Endodermal cell (in vitro differentiated cells): ENCODE measurements around the gene PALLD. TPM values are rescaled to one million over a fixed set of nuclear protein-coding genes. Genes with fewer than 3 reads are reported as not detected.

Experiments
- DNase-seq: peaks from one replicate; pipeline ENCODE4 v3.0.0-alpha.2; 2017
- H3K27ac ChIP-seq: 2 replicates; pipeline ENCODE4 v1.5.1; 2013; ENCODE audit warnings: mild to moderate bottlenecking, low read depth, low read length, moderate library complexity
- H3K27me3 ChIP-seq: 2 replicates; pipeline ENCODE4 v1.6.1; 2013; ENCODE audit warnings: mild to moderate bottlenecking, low read length, moderate library complexity; ENCODE audit not compliant: insufficient read depth, control insufficient read depth, poor library complexity, severe bottlenecking
- H3K36me3 ChIP-seq: 2 replicates; pipeline ENCODE4 v1.7.0; 2013; ENCODE audit warnings: mild to moderate bottlenecking, low read length, moderate library complexity; ENCODE audit not compliant: control insufficient read depth, insufficient read depth
- H3K4me1 ChIP-seq: one replicate; pipeline ENCODE4 v1.7.0; 2013; ENCODE audit warnings: low read length; ENCODE audit not compliant: control insufficient read depth, insufficient read depth
- H3K4me3 ChIP-seq: 2 replicates; pipeline ENCODE4 v1.5.1; 2013; ENCODE audit warnings: mild to moderate bottlenecking, low read length, moderate library complexity
- H3K9ac ChIP-seq: 2 replicates; pipeline ENCODE4 v1.6.1; 2013; ENCODE audit warnings: mild to moderate bottlenecking, low read length, moderate library complexity; ENCODE audit not compliant: poor library complexity, severe bottlenecking; ENCODE audit errors: extremely low read depth
- H3K9me3 ChIP-seq: 2 replicates; pipeline ENCODE4 v1.6.1; 2013; ENCODE audit warnings: mild to moderate bottlenecking, low read length, moderate library complexity; ENCODE audit not compliant: control insufficient read depth
- H3K27ac Mint-ChIP-seq: 2 replicates; pipeline ENCODE4 v1.8.0; 2020; ENCODE audit warnings: mixed read lengths
- H3K27me3 Mint-ChIP-seq: 2 replicates; pipeline ENCODE4 v1.8.0; 2021; ENCODE audit warnings: mild to moderate bottlenecking, mixed read lengths; ENCODE audit not compliant: insufficient read depth
- H3K36me3 Mint-ChIP-seq: 2 replicates; pipeline ENCODE4 v1.8.0; 2020; ENCODE audit warnings: low read depth, mixed read lengths
- H3K4me1 Mint-ChIP-seq: 2 replicates; pipeline ENCODE4 v1.8.0; 2020; ENCODE audit warnings: mixed read lengths
- H3K4me3 Mint-ChIP-seq: 2 replicates; pipeline ENCODE4 v1.8.0; 2020; ENCODE audit warnings: mild to moderate bottlenecking, moderate library complexity, mixed read lengths
- H3K9me3 Mint-ChIP-seq: 2 replicates; pipeline ENCODE4 v1.8.0; 2020; ENCODE audit warnings: mild to moderate bottlenecking, mixed read lengths
- WGBS, 2 experiments: methylation state at CpG; one replicate each; pipeline versions ENCODE4 v1.1.5 to v1.1.7; 2013; ENCODE audit warnings: missing lambda C conversion rate in 2 of 2, mixed read lengths in 1 of 2; ENCODE audit not compliant: insufficient coverage in 1 of 2, insufficient read length in 1 of 2; 5-methylcytosine and 5-hydroxymethylcytosine counted together
- total RNA-seq, 2 donors: library from RNA; stranded (reverse); fragmentation: NEBNext Ultra II Directional in 1 of 2; extraction: Animal tissue kit (Norgen Biotek cat#: 25700) in 1 of 2; gene quantifications; 2 replicates in 1 of 2; 3 replicates in 1 of 2; pipeline ENCODE4 v1.2.1, GENCODE V29; 2021
- TF ChIP-seq, protein P1 (sequence below): fragments of 200-600 bp; sonication (generic); conservative IDR thresholded peaks from 2 replicates; pipeline ENCODE4 v1.5.0; 2021; ENCODE audit warnings: antibody characterized with exemption, mild to moderate bottlenecking

Gene PALLD
- total RNA-seq, 2 donors from 2014 or later = 51.8 to 86.7 TPM

DNA sequence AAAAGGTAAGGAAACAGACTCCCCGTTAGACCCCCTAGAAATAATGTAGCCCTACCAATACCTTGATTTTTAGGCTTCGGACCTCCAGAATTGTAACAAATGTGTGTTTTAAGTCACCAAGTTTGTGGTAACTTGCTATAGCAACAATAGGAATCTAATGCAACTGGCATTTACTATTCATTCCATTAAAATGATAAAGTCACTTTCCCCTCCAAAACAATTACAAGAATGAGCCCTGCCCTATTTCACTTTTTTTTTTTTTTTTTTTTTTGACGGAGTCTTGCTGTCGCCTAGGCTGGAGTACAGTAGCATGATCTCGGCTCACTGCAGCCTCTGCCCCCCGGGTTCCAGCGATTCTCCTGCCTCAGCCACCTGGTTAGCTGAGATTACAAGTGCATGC, 13.0 kb upstream of the PALLD start:
- peaks cover 33% of the 10 kb centered on the region for H3K27me3 Mint-ChIP-seq
- Histone ChIP-seq H3K27me3 (peaks cover 38% of the 10 kb centered on the region), H3K27ac (no peak overlapping the region), H3K9me3 (no peaks in the 10 kb centered on the region), H3K36me3 (no peaks in the 10 kb centered on the region), H3K4me3 (no peak overlapping the region), H3K4me1 (peaks cover 12% of the 10 kb centered on the region), H3K9ac (no peak overlapping the region)
- no peaks in the 10 kb centered on the region for H3K36me3 Mint-ChIP-seq
- H3K9me3 Mint-ChIP-seq = peaks cover 2% of the 10 kb centered on the region
- no peak for DNase-seq
- WGBS, 2 experiments = 86 to 92% methylated on average over 2 to 7 of the region's 7 CpGs
- TF ChIP-seq, protein P1, sequence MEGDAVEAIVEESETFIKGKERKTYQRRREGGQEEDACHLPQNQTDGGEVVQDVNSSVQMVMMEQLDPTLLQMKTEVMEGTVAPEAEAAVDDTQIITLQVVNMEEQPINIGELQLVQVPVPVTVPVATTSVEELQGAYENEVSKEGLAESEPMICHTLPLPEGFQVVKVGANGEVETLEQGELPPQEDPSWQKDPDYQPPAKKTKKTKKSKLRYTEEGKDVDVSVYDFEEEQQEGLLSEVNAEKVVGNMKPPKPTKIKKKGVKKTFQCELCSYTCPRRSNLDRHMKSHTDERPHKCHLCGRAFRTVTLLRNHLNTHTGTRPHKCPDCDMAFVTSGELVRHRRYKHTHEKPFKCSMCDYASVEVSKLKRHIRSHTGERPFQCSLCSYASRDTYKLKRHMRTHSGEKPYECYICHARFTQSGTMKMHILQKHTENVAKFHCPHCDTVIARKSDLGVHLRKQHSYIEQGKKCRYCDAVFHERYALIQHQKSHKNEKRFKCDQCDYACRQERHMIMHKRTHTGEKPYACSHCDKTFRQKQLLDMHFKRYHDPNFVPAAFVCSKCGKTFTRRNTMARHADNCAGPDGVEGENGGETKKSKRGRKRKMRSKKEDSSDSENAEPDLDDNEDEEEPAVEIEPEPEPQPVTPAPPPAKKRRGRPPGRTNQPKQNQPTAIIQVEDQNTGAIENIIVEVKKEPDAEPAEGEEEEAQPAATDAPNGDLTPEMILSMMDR = no peak
- no peak overlapping the region for H3K27ac Mint-ChIP-seq
- no peak overlapping the region for H3K4me3 Mint-ChIP-seq
- H3K4me1 Mint-ChIP-seq = peaks cover 14% of the 10 kb centered on the region

DNA sequence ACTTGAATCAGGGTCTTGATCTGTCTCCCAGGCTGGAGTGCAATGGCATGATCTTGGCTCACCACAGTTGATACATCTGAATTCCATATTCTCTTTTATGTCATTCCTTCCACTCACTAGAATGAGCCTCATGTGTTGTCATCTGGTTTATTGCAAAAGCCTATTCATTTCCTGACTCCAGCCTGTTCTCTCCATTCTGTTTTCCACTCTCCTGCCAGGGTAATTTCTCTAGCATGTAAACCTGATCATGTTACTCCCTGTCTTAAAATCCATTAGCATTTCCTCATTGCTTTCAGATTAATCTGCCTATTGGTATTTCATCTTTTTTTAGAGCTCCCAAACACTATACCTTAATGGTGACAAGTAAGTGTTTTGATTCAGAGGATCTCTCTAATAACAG, 12.2 kb upstream of the PALLD start:
- no peak overlapping the region for H3K4me3 Mint-ChIP-seq
- no peaks in the 10 kb centered on the region for H3K36me3 Mint-ChIP-seq
- Histone ChIP-seq H3K27me3 (peaks cover 30% of the 10 kb centered on the region), H3K36me3 (no peaks in the 10 kb centered on the region), H3K27ac (no peak overlapping the region), H3K4me1 (peaks cover 12% of the 10 kb centered on the region), H3K9ac (no peak overlapping the region), H3K9me3 (no peaks in the 10 kb centered on the region), H3K4me3 (no peak overlapping the region)
- peaks cover 25% of the 10 kb centered on the region for H3K27me3 Mint-ChIP-seq
- H3K4me1 Mint-ChIP-seq = peaks cover 17% of the 10 kb centered on the region
- no peak overlapping the region for H3K27ac Mint-ChIP-seq
- peaks cover 2% of the 10 kb centered on the region for H3K9me3 Mint-ChIP-seq
- TF ChIP-seq, protein P1 = no peak
- no peak for DNase-seq

DNA sequence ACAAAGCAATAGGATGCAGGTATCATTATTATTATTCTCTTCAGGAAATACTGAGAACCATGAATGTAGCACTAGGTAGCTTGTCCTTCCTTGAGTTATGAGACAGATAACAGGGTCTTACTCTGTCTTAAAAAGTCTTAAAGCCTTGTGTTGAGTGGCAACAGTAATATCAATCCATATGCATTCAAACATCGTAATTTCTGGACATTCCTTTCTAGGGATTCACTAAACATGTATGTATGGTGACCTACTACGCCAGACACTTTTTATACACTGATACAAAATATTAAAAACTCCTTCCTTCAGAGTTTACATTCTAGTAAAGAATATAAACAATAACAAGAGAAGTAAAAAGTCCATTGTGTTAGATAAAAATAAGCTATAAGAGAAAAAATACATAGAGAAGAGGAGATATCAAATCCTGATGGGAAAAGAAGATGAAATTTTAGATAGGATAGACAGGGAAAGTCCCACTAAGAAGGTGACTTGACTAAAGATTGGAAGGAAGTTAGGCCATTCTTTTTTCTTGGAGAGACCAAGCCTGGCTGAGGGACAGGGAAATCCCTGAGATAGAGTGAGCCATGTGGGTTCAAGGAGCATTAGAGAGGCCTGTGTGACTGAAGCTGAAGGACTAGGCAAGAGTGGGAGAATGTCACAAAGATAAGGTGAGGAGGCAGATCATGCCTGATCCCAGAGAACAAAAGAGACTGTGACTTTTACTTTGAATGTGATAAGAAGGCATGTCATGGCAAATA, 11.5 kb upstream of the PALLD start:
- no peaks in the 10 kb centered on the region for H3K36me3 Mint-ChIP-seq
- H3K27ac ChIP-seq = no peak overlapping the region
- no peak overlapping the region for H3K4me3 Mint-ChIP-seq
- no peak overlapping the region for H3K27ac Mint-ChIP-seq
- H3K4me1 ChIP-seq = peaks cover 12% of the 10 kb centered on the region
- DNase-seq = no peak
- H3K4me1 Mint-ChIP-seq = peaks cover 15% of the 10 kb centered on the region
- H3K9me3 Mint-ChIP-seq = peaks cover 2% of the 10 kb centered on the region
- TF ChIP-seq, protein P1 = no peak
- no peaks in the 10 kb centered on the region for H3K36me3 ChIP-seq
- peaks cover 24% of the 10 kb centered on the region for H3K27me3 ChIP-seq
- no peak overlapping the region for H3K4me3 ChIP-seq
- H3K27me3 Mint-ChIP-seq = peaks cover 18% of the 10 kb centered on the region
- WGBS, 2 experiments = 86 to 96% methylated on average over 1 to 2 of the region's 2 CpGs
- no peak overlapping the region for H3K9ac ChIP-seq
- H3K9me3 ChIP-seq = no peaks in the 10 kb centered on the region
